HK-2 (cell line): ENCODE data around the gene ZNF213.

ENCODE experiments used
- DNase-seq: peaks from one replicate; pipeline ENCODE4 v3.0.0-alpha.2; 2018; ENCODE audit not compliant: unreplicated experiment

ZNF213 gene

DNA sequence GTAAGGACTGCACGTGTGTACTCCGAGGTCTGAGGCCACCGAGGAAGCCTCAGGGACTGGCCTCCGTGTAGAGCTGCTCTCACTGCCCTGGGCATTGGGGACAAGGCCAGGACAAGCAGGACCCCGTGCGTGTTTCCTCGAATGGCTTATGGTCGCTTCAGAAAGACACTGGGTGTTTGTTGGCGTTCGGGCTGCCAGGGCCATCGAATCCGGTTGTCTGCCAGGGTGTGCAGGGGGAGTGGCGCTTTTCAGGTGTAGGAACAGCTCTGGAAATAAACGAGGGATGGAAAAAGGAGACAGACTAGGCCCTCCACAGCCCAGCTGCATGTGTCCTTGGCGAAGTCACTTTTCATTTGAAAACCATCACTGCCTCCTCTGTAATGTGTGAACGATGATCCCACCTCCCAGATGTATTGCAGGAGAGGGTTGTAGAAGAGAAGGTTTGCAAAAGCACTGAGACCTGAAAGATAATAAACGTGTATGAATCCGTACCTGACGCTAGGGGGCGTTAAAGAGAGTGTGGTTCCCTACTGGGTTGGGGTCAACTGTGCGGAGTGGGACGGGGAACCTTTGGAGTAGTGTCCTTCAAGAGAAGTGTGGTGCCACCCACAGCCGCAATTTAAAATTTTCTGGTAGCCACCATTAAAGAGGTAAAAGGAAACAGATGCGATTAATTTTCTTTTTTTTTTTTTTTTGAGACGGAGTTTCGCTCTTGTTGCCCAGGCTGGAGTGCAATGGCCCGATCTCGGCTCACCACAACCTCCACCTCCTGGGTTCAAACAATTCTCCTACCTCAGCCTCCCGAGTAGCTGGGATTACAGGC lies 33.6 kb upstream of the ZNF213 start:
- DNase-seq = no peak

DNA sequence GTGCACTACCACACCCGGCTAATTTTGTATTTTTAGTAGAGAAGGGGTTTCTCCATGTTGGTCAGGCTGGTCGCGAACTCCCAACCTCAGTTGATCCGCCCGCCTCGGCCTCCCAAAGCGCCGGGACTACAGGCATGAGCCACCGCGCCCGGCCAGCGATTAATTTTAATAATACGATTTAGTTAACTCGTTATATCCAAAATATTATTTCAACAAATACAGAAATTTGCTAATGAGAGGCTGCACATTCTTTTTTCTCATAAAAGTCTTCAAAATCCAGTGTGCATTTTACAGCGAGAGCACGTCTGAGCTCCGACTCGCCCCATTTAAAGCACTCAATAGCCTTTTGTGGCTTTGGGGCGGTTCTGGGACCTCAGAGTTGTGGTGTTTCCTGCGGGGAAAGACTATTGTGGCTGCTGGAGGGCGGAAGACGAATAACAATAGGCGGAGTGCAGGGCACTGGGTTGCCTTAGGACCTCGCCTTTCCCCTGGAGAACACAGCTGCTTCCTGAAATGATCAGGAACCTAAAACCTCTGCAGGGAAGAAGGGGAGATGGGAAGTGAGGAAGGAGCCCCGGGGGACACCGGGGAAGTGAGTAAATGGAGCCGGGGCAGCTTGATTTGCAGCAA lies 32.9 kb upstream of the ZNF213 start:
- DNase-seq = no peak

DNA sequence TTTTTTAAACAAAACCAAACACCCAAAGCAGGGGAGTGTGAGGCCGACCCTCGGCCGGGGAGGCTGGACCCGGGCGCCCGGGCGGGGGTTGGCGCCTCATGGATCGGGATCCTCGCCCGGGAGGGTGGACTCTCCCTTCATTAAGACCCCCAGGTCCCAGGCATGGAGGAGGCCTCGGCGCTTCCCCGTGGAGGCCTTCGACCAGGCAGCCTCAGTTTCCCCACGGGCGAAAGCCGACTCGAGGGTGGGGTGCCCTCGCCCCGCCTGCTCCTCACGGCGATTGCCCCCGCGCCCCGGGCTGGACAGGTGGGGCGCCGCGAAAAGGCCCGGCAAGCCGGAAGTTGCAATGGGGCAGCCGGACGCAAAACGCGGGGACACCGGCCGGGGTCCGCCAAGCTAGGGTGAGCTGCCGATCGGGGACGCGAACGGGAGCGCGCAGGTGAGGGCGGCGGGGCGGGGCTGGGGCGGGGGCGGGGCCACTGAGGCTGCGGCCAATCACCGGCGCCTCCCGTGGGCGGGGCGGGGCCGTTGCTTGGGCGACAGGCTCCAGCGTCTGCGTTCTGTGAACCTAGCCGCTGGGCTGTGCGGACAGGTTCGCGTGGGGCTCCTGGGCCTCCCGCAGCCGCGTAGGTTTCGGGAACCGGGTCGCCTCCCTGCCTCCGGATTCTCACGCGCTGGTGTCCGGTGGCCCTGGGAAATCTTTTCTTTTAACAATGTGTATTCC lies 28.5 kb upstream of the ZNF213 start:
- peak; percentile 93 for DNase-seq

DNA sequence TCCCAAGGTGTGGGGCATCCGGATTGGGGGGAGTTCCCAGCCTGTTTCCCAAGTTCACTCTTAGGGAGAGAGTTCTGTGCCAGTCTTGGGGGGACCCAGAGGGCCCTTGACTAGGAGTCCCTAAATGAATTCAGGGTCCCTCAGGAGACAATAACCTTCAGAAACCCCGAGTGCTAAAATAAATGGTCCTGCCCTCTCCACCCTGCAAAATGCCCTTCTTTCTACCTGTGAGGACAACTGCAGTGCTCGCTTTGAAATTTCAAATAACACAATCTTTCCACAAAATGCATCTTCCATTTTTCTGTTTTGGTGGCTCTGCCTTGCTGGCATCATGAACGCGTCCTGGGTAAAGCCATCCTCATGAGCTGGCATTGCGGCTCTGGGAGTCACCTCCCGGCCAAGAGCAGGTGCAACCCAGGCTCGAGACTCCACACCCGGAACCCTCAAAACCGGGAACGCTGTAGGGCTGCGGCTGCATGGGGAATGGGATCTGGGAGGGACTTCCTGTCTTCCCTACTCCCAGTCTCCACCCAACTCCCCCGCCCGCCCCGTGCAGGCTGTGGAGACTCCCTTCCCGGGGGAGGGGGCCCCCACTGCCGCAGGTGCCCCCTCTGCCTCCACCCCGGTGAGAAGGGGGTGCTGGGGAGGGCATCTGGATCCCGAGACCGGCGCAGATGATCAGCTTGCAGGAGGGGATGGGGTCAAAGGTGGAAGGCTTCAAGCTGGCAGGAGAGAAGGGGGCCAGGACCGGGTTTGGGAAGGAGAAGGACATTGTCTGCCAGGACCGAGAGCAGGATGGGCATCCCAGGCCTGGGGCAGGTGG lies 22.6 kb upstream of the ZNF213 start, which contains the start of gene ZNF205:
TSS of gene ZNF205 (plus strand) at position 529 of the 823 bp plus-strand sequence. CDS start 845 bp downstream, outside the sequence.
- DNase-seq = peak; percentile 75

- DNase-seq = no peak
These were observed 21.8 kb upstream of the ZNF213 start for GRCh38 chr16:3112881-3113574.

- DNase-seq = no peak
These were observed 20.9 kb upstream of the ZNF213 start for GRCh38 chr16:3113765-3114479.

- no peak for DNase-seq
These were observed 19.8 kb upstream of the ZNF213 start for GRCh38 chr16:3115003-3115402.

GRCh38 chr16:3115561-3115960 lies 19.3 kb upstream of the ZNF213 start:
- no peak for DNase-seq

GRCh38 chr16:3118204-3118790 lies 16.5 kb upstream of the ZNF213 start:
- no peak for DNase-seq

GRCh38 chr16:3118846-3119245 lies 16.0 kb upstream of the ZNF213 start:
- no peak for DNase-seq

- no peak for DNase-seq
These were observed 15.5 kb upstream of the ZNF213 start for GRCh38 chr16:3119286-3119685.

DNA sequence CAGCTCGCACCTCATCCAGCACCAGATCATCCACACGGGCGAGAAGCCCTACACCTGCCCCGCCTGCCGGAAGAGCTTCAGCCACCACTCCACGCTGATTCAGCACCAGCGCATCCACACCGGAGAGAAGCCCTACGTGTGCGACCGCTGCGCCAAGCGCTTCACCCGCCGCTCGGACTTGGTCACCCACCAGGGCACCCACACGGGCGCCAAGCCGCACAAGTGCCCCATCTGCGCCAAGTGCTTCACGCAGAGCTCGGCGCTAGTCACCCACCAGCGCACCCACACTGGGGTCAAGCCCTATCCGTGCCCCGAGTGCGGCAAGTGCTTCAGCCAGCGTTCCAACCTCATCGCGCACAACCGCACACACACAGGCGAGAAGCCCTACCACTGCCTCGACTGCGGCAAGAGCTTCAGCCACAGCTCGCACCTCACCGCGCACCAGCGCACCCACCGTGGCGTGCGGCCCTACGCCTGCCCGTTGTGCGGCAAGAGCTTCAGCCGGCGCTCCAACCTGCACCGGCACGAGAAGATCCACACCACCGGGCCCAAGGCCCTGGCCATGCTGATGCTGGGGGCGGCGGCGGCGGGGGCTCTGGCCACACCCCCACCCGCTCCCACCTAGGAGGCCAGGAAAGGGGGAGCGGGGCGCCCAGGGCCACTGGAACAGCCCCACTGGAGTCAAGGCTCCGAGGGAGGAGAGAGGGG lies 15.0 kb upstream of the ZNF213 start:
- no peak for DNase-seq

DNA sequence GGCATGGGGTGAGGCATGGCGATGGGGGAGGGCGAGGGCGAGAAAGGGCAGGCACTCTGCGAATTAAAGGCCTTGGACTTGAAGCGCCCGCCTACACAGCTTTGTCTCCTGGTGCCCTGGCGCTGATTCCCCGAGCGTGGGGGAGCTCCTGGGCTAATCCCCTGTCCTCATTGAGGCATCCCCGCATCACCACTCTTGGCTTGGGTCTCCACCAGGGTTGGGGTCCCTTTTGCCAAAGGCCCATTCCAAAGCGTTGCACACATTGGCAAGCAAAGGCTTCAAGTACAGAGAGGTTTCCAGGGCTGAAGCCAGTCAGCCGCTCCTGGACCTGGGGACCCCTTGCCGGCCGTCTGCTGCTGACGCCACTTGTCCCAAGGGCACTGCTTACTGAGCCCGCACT lies 14.4 kb upstream of the ZNF213 start:
- DNase-seq = no peak

DNA sequence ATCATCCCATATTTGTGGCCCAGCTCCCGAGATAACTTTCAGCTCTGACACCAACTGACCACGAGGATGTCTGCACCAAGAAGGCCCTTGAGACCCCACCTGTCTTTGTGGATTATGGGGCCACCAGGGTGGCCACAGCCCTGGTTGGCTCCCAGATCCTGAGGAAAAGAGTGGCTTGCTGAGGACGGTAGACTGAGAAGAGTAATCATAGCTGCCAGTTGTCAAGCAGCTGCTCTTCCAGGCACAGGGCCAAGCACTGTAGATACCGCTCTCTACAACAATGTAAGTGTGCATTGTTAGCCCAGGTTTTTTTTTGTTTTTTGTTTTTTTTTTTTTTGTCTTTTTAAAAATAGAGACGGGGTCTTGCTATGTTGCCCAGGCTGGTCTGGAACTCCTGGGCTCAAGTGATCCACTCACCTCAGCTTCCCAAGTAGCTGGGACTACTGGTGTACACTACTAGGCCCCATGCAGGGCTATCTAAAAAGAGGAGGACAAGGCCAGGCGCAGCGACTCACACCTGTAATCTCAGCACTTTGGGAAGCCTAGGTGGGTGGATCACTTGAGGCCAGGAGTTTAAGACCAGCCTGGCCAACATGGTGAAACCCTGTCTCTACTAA lies 12.9 kb upstream of the ZNF213 start:
- DNase-seq = no peak

GRCh38 chr16:3122926-3123570 lies 11.8 kb upstream of the ZNF213 start:
- DNase-seq = no peak

DNA sequence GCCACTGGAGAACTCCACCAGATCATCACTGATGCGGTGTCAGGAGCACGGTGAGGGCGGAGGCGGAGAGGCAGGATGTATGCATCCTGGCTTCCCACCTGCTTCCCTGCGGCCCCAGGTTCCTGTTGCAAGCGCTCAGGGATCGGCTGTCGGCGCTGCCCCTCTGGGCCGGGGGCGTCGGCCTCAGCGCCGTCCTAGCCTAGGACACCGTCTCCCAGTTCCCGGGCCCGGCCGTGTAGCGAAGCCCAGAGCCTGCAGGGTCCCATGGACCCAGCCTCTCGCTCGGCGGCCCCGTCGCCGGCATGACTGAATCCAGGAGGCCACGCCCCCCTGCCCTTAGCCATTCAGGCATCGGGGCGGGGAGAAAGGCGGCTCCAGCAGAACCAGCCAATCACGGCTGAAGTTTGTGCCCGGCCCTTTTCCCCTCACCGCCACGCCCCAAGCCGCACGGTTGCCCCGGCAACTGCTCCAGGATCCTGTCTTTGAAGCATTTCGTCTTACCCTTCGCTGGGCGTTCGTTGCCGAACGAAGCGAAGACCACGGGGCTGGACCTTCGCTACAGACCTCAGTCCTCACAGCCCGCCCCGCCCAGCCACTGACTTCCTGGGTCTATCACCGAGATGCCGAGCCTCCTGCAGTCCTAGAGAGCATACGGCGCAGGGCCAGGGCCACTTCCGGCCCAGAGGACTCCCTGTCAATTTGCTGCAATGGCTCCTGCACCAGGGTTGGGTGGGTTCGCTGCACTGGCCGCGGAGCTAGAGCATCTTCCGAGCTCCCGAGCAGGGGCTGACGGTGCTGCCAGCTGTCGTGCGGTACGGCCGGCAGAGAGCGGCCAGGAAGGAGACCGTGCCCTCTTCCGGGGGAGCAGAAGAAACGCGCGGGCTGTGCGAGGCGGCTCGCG lies 10.6 kb upstream of the ZNF213 start:
- DNase-seq = peak; percentile 89

GRCh38 chr16:3127745-3128144 lies 7.1 kb upstream of the ZNF213 start:
- DNase-seq = no peak
